Measurements from ENCODE around the gene ATP11B. TPM values are rescaled to one million over a fixed set of nuclear protein-coding genes. Genes with fewer than 3 reads are reported as not detected.

The ATP11B gene
- total RNA-seq, 2 experiments from 2014 or later, result 85.7 to 95.3 TPM

- Mint-ChIP-seq H3K9me3 (no peaks in the 10 kb centered on the region), H3K4me3 (no peak overlapping the region), H3K27ac (no peak overlapping the region), H3K27me3 (no peaks in the 10 kb centered on the region), H3K4me1 (ENCODE audit: low read depth) (peaks cover 3% of the 10 kb centered on the region), H3K36me3 (ENCODE audit: low read depth) (peaks cover 18% of the 10 kb centered on the region)
- DNase-seq (no peak), ATAC-seq (no peak)
- ChIA-PET CTCF (interaction anchor here (0.9 to 1.2 kb wide), 3 partner anchors 11 to 199 kb away, joined by 3 to 4 read pairs (median 4); no protein-coding TSS in a partner anchor), POLR2A (interaction anchor here (0.9 kb wide), 1 partner anchor 9 kb away, joined by 3 read pairs; no protein-coding TSS in a partner anchor)
- intact Hi-C loops (cut with micrococcal nuclease), result no loop called here
- no peak for TF ChIP-seq CTCF (IDR thresholded peaks at IDR 0.05)
Measured at GRCh38 chr3:182904164-182904563, 110.9 kb downstream of the ATP11B start.

- ChIA-PET POLR2A (no interaction called here), CTCF (no interaction called here)
- no peaks in the 10 kb centered on the region for H3K9me3 Mint-ChIP-seq
- ATAC-seq, result no peak
- H3K36me3 Mint-ChIP-seq (ENCODE audit: low read depth), result peaks cover 15% of the 10 kb centered on the region
- peak overlapping the region; percentile 2 for H3K27ac Mint-ChIP-seq
- intact Hi-C loops (cut with micrococcal nuclease), result no loop called here
- DNase-seq, result no peak
- TF ChIP-seq CTCF (IDR thresholded peaks at IDR 0.05), result no peak
- no peak overlapping the region for H3K4me3 Mint-ChIP-seq
- peaks cover 13% of the 10 kb centered on the region for H3K4me1 Mint-ChIP-seq (ENCODE audit: low read depth)
- H3K27me3 Mint-ChIP-seq, result no peaks in the 10 kb centered on the region
Measured at GRCh38 chr3:182905623-182906022, 112.3 kb downstream of the ATP11B start.

- ATAC-seq, result no peak
- peaks cover 15% of the 10 kb centered on the region for H3K36me3 Mint-ChIP-seq (ENCODE audit: low read depth)
- peak overlapping the region; percentile 2 for H3K27ac Mint-ChIP-seq
- intact Hi-C loops (cut with micrococcal nuclease), result no loop called here
- no peaks in the 10 kb centered on the region for H3K27me3 Mint-ChIP-seq
- ChIA-PET CTCF (no interaction called here), POLR2A (no interaction called here)
- no peaks in the 10 kb centered on the region for H3K9me3 Mint-ChIP-seq
- TF ChIP-seq CTCF (IDR thresholded peaks at IDR 0.05), result no peak
- peaks cover 16% of the 10 kb centered on the region for H3K4me1 Mint-ChIP-seq (ENCODE audit: low read depth)
- H3K4me3 Mint-ChIP-seq, result no peak overlapping the region
- no peak for DNase-seq
Measured at GRCh38 chr3:182906036-182906435, 112.7 kb downstream of the ATP11B start.

- peaks cover 38% of the 10 kb centered on the region for H3K4me1 Mint-ChIP-seq (ENCODE audit: low read depth)
- intact Hi-C loops (cut with micrococcal nuclease), result no loop called here
- no peak for ATAC-seq
- H3K9me3 Mint-ChIP-seq, result no peaks in the 10 kb centered on the region
- POLR2A ChIA-PET, result no interaction called here
- peaks cover 14% of the 10 kb centered on the region for H3K36me3 Mint-ChIP-seq (ENCODE audit: low read depth)
- DNase-seq, result no peak
- no peak for TF ChIP-seq CTCF (IDR thresholded peaks at IDR 0.05)
- H3K4me3 Mint-ChIP-seq, result no peak overlapping the region
- CTCF ChIA-PET, result interaction anchor here (1.2 to 3.0 kb wide), 3 partner anchors 9 to 194 kb away, joined by 4 to 16 read pairs (median 5); no protein-coding TSS in a partner anchor
- no peaks in the 10 kb centered on the region for H3K27me3 Mint-ChIP-seq
- no peak overlapping the region for H3K27ac Mint-ChIP-seq
Measured at GRCh38 chr3:182908471-182908870, 115.2 kb downstream of the ATP11B start.

- DNase-seq, result peak; percentile 30
- peak; percentile 24 for ATAC-seq
- Mint-ChIP-seq H3K36me3 (ENCODE audit: low read depth) (peaks cover 16% of the 10 kb centered on the region), H3K9me3 (no peaks in the 10 kb centered on the region), H3K4me1 (ENCODE audit: low read depth) (peaks cover 46% of the 10 kb centered on the region), H3K4me3 (no peak overlapping the region), H3K27ac (peak overlapping the region; percentile 42), H3K27me3 (no peaks in the 10 kb centered on the region)
- intact Hi-C loops (cut with micrococcal nuclease), result no loop called here
- ChIA-PET CTCF (interaction anchor here (0.6 to 3.0 kb wide), 26 partner anchors 12 to 532 kb away, joined by 3 to 16 read pairs (median 3); no protein-coding TSS in a partner anchor), POLR2A (no interaction called here)
- TF ChIP-seq CTCF (IDR thresholded peaks at IDR 0.05), result peak; percentile 80
Measured at GRCh38 chr3:182909318-182910040, 116.2 kb downstream of the ATP11B start.
